Measurements from ENCODE around the gene LARGE1. TPM values are rescaled to one million over a fixed set of nuclear protein-coding genes. Genes with fewer than 3 reads are reported as not detected.

The LARGE1 gene
- total and polyA plus RNA-seq, 2 donors (not counting 1 experiment from before 2014, with no cell fraction given) = 14.1 to 19.2 TPM

- H3K4me1 ChIP-seq (ENCODE audit: control insufficient read depth, extremely low read depth, insufficient read depth, low read length) = no peaks in the 10 kb centered on the region
- no peaks in the 10 kb centered on the region for H3K27me3 ChIP-seq (ENCODE audit: control insufficient read depth, insufficient read depth, low read length)
- no peak overlapping the region for H3K4me3 ChIP-seq (replicated peaks in 1 of 4; ENCODE audit: control extremely low read depth in 1 of 4, insufficient read depth in 1 of 4, low read depth in 3 of 4, low read length in 4 of 4)
- H3K4me2 ChIP-seq (ENCODE audit: extremely low read depth, insufficient read depth, low read length) = no peak overlapping the region
- H4K20me1 ChIP-seq (ENCODE audit: control insufficient read depth, extremely low read depth, insufficient read depth, low read length) = no peaks in the 10 kb centered on the region
- no peak overlapping the region for H3K27ac ChIP-seq (ENCODE audit: insufficient read depth, low read length)
- TF ChIP-seq EZH2 (IDR thresholded peaks at IDR 0.05; ENCODE audit: low read length, missing control alignments) = no peak
- H3K79me2 ChIP-seq (ENCODE audit: control insufficient read depth, insufficient read depth, low read length) = no peaks in the 10 kb centered on the region
- no peaks in the 10 kb centered on the region for H3K36me3 ChIP-seq (ENCODE audit: control insufficient read depth, insufficient read depth, low read length)
- H3K9ac ChIP-seq (ENCODE audit: insufficient read depth, low read length) = no peak overlapping the region
- H2AFZ ChIP-seq (ENCODE audit: low read length) = no peak overlapping the region
- no peaks in the 10 kb centered on the region for H3K9me3 ChIP-seq (ENCODE audit: control insufficient read depth, insufficient read depth, low read depth, low read length)
- DNase-seq (ENCODE audit: low read depth in 2 of 2) = peak in 1 of 2 donors; percentile 18
These were observed 692.5 kb downstream of the LARGE1 start for GRCh38 chr22:33227791-33228190.

GRCh38 chr22:33224841-33225240, 695.4 kb downstream of the LARGE1 start:
- no peak overlapping the region for H3K4me3 ChIP-seq (replicated peaks in 1 of 4; ENCODE audit: control extremely low read depth in 1 of 4, insufficient read depth in 1 of 4, low read depth in 3 of 4, low read length in 4 of 4)
- H3K4me1 ChIP-seq (ENCODE audit: control insufficient read depth, extremely low read depth, insufficient read depth, low read length) = no peaks in the 10 kb centered on the region
- no peaks in the 10 kb centered on the region for H4K20me1 ChIP-seq (ENCODE audit: control insufficient read depth, extremely low read depth, insufficient read depth, low read length)
- no peak overlapping the region for H3K27ac ChIP-seq (ENCODE audit: insufficient read depth, low read length)
- DNase-seq (ENCODE audit: low read depth in 2 of 2) = no peak
- no peak overlapping the region for H3K9ac ChIP-seq (ENCODE audit: insufficient read depth, low read length)
- no peak overlapping the region for H3K4me2 ChIP-seq (ENCODE audit: extremely low read depth, insufficient read depth, low read length)
- no peak overlapping the region for H2AFZ ChIP-seq (ENCODE audit: low read length)
- H3K27me3 ChIP-seq (ENCODE audit: control insufficient read depth, insufficient read depth, low read length) = no peaks in the 10 kb centered on the region
- TF ChIP-seq EZH2 (IDR thresholded peaks at IDR 0.05; ENCODE audit: low read length, missing control alignments) = no peak
- no peak for TF ChIP-seq CTCF (conservative IDR thresholded peaks at IDR 0.05 in 1 of 2, IDR thresholded peaks at IDR 0.05 in 1 of 2; ENCODE audit: low read depth in 1 of 2, low read length in 2 of 2)
- no peaks in the 10 kb centered on the region for H3K79me2 ChIP-seq (ENCODE audit: control insufficient read depth, insufficient read depth, low read length)
- H3K36me3 ChIP-seq (ENCODE audit: control insufficient read depth, insufficient read depth, low read length) = no peaks in the 10 kb centered on the region
- H3K9me3 ChIP-seq (ENCODE audit: control insufficient read depth, insufficient read depth, low read depth, low read length) = no peaks in the 10 kb centered on the region

Measured in fibroblast of lung (primary cell).